Activated CD4-positive, alpha-beta T cell treated with anti-CD3 and anti-CD28 coated beads, Interleukin-2, amount 50 U/mL, for 24 hours (primary cell): ENCODE data around the gene TTPAL.

Experiments
- DNase-seq, 2 donors: peaks; one replicate each; pipeline ENCODE4 v3.0.0-alpha.2; 2020; ENCODE audit warnings: low read depth in 1 of 2, low spot score in 1 of 2

Gene TTPAL

GRCh38 chr20:44475694-44476560, at the start of gene TTPAL:
TSS of gene TTPAL (plus strand) at chr20:44475874. CDS start at chr20:44480000, 4,126 bp downstream.
- peak; percentile 83 to 86 for DNase-seq

DNA sequence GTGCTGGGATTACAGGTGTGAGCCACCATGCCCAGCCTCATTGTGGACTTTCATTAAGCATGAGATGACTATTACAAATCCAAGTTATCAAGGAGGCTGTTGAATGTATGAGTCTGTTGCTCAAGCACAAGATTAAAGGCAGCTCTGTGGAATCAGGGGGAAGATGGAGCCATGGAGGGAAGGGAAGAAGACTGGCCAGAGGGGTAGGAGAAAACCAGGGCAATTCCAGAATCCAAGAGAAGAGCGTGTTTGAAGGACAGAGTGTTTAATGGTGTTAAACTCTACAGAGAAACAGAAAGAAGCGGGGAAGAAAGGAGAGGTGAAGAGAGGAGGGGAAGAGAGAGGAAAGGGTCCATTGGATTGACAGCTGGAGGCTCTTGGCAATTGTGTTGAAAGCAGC, 49.8 kb upstream of the TTPAL start:
- DNase-seq, result no peak

GRCh38 chr20:44426879-44427790, 48.5 kb upstream of the TTPAL start:
- DNase-seq, result no peak

DNA sequence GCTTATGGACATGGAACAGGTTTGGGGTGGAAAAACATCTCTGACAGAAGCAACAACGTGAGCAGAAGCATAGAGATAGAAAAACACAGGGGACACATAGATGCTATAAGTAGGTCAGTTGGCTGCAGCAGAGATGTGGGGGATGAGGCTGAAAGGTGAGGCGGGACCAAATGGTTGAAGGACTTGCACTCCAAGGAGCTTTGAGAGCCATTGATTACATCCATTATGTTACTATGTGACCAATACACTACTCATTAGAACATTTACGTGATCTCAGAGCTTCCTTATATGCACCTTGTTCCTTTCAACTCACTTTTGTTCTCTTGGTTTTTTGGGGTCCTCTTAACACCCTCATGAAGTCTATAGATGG, 47.9 kb upstream of the TTPAL start:
- no peak for DNase-seq

- no peak for DNase-seq
These were observed 47.3 kb upstream of the TTPAL start for GRCh38 chr20:44428174-44429016.

- no peak for DNase-seq
These were observed 46.7 kb upstream of the TTPAL start for GRCh38 chr20:44429017-44429339.

- DNase-seq, result no peak
These were observed 46.0 kb upstream of the TTPAL start for GRCh38 chr20:44429419-44430269.

GRCh38 chr20:44430270-44431065, 45.2 kb upstream of the TTPAL start:
- DNase-seq, result no peak

GRCh38 chr20:44431118-44431501, 44.6 kb upstream of the TTPAL start:
- DNase-seq, result no peak

DNA sequence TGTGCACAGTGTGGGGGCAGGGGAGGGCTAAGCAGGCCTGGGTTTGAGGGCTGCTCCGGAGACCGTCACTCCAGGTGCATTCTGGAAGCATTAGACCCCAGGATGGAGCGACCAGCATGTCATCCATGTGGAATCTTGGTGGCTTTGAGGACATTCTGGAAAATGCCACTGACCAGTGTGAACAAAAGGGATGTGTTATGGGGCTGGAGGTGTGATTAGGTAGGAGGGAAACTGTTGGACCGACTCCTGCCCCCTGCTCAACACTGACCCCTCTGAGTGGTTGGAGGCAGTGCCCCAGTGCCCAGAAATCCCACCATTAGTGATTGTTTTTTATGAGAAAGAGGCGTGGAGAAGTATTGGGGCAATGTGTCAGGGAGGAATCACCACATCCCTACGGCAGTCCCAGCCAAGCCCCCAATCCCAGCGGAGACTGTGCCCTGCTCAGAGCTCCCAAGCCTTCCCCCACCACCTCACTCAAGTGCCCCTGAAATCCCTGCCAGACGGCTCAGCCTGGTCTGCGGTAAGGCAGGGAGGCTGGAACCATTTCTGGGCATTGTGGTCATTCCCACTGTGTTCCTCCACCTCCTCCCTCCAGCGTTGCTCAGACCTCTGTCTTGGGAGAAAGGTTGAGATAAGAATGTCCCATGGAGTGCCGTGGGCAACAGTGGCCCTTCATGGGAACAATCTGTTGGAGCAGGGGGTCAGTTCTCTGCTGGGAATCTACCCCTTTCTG, 44.0 kb upstream of the TTPAL start:
- DNase-seq, result no peak

- DNase-seq, result no peak
These were observed 42.8 kb upstream of the TTPAL start for GRCh38 chr20:44432618-44433577.

DNA sequence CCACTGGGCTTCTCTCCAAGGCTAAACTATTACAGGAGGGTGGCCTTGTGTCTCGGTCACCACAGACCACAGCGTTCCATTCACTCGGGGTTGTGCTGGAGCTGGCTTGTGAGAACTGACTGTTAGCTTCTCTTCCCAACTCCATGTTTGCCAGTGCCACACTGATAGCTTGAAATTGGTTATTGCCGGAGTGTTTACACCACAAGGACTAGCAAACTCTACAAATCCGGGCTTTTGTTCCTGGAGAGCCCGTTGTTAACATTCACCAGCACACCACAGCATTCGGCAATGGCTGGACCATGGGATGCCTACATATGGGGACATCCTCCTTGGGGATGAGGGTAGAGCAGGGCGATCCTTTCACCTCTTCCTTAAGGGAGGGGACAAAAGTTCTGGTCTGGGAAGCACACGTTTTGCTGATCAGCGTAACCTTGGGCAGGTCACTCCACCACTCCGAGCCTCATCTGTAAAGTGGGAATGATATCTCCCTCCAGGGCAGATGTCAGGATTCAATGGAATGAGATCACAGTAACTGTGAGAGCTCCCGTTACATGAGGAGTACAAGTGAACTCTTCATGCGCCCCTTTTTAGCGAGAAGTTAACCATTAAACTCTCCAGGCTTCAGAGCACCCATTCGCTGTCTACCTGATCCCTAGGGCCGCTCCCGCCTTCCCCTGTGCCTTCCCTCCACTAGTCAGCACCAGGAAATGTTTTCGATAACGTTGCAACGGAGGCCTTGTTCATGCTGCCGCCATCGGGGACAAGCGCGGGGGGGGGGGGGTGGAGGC, 41.7 kb upstream of the TTPAL start:
- no peak for DNase-seq

GRCh38 chr20:44435630-44436335, 39.9 kb upstream of the TTPAL start:
- DNase-seq, result no peak

DNA sequence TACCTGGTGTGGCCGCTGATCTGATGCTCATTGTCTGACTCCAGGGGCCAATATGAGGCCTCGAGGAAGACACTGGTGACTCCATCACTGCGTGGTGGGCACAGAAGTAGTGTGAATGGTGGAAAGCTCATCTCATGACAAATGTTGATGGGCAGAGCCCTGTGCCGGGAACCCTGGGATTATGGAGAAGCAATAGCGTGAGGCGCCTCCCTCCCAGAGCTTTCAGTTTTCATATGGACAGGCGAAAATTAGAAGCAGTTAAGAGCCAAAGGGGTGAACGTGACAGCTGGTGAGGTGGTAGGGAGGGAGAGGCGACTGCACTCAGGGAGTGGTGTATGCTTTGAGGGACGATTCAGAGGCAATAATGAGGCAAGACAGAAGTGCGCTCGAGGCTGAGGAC, 39.3 kb upstream of the TTPAL start:
- no peak for DNase-seq

- no peak for DNase-seq
These were observed 38.2 kb upstream of the TTPAL start for GRCh38 chr20:44437497-44437896.

- DNase-seq, result no peak
These were observed 36.9 kb upstream of the TTPAL start for GRCh38 chr20:44438782-44439181.
